BLaER1 treated with 17β-estradiol and CSF1 and Interleukin-3, amounts not matched to agents 10 nM and 100 nM (cell line): Measurements from ENCODE around the gene TTC39B.

Source experiments
- H3K27ac ChIP-seq, 11 experiments: shearing (Covaris generic); formaldehyde crosslinking; 2 replicates each; pipeline ENCODE4 v1.8.1; 2022
- H3K27me3 ChIP-seq, 11 experiments: shearing (Covaris generic); formaldehyde crosslinking; 2 replicates each; pipeline ENCODE4 v1.8.1; 2022
- H3K36me3 ChIP-seq, 11 experiments: shearing (Covaris generic); formaldehyde crosslinking; 2 replicates each; pipeline ENCODE4 v1.8.1; 2022
- H3K4me1 ChIP-seq, 10 experiments: shearing (Covaris generic); formaldehyde crosslinking; 2 replicates each; pipeline ENCODE4 v1.8.1; 2022
- H3K4me2 ChIP-seq, 11 experiments: shearing (Covaris generic); formaldehyde crosslinking; 2 replicates each; pipeline ENCODE4 v1.8.1; 2022
- H3K4me3 ChIP-seq, 10 experiments: shearing (Covaris generic); formaldehyde crosslinking; 2 replicates each; pipeline ENCODE4 v1.8.1; 2022
- H3K9ac ChIP-seq, 11 experiments: shearing (Covaris generic); formaldehyde crosslinking; 2 replicates each; pipeline ENCODE4 v1.8.1; 2022
- H3K9me3 ChIP-seq, 11 experiments: shearing (Covaris generic); formaldehyde crosslinking; replicated peaks in 1 of 11; 2 replicates each; pipeline ENCODE4 v1.8.1; 2022
- H4K20me1 ChIP-seq, 11 experiments: shearing (Covaris generic); formaldehyde crosslinking; 2 replicates each; pipeline ENCODE4 v1.8.1; 2022
- Cebpa-rat ChIP-seq, 11 experiments: shearing (Covaris generic); IDR thresholded peaks; 2 replicates each; pipeline ENCODE4 v1.8.1; 2022

The TTC39B gene

DNA sequence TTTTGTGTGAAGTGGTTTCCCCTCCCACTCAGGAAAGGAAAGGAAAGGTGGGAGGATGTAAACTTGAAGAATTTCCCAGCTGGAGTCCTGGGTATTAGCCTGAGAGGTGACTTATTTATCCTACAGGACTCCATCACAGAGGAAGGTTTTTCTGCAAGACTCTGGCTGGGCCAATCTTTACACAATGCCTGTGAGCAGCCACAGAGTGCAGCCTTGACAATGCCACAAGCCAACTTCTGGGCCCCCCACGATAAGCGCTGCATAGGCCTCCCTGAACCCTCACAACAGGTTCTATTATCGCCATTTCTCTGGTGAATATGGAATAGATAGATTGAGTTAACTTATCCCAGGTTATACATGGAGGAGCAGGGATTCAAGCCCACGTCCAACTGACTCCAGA, 12.4 kb downstream of the TTC39B start:
- peaks cover 22 to 29% (median 25%) of the 10 kb centered on the region in 10 experiments for H3K4me1 ChIP-seq
- H3K9ac ChIP-seq: no peak overlapping the region
- H3K4me2 ChIP-seq: no peak overlapping the region
- no peak overlapping the region for H3K4me3 ChIP-seq
- no peaks in the 10 kb centered on the region for H4K20me1 ChIP-seq
- H3K9me3 ChIP-seq: peaks cover 11 to 21% (median 19%) of the 10 kb centered on the region in 11 experiments
- H3K27me3 ChIP-seq: no peaks in the 10 kb centered on the region
- no peak overlapping the region for H3K27ac ChIP-seq
- no peak for TF ChIP-seq Cebpa-rat (IDR thresholded peaks at IDR 0.05)
- 0 out of 22 replicates have a peak, but pooled peaks cover 0 to 6% (median 0%) of the 10 kb centered on the region in 11 experiments for H3K36me3 ChIP-seq

DNA sequence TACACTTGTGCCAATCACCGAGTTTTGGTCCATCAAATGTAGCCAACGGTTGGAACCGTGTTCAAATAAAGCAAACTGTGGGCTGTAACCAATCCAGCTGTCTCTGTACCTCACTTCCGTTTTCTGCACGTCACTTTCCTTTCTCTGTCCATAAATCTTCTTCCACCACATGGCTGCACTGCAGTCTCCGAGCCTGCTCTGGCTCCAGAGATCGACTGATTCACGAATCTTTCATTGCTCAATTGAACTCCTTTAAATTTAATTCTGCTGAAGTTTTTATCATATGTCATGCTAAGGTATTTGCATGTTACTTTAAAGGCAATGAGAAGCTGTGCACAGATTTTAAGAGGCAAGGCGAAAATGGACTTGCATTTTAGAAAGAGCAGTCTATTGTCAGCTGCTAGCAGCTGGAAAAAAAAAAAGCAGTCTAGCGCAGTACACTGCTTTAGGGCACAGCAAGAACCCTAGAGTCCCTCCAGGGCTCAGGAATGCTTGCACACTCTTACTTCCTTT, 13.2 kb downstream of the TTC39B start:
- H3K4me2 ChIP-seq: no peak overlapping the region

DNA sequence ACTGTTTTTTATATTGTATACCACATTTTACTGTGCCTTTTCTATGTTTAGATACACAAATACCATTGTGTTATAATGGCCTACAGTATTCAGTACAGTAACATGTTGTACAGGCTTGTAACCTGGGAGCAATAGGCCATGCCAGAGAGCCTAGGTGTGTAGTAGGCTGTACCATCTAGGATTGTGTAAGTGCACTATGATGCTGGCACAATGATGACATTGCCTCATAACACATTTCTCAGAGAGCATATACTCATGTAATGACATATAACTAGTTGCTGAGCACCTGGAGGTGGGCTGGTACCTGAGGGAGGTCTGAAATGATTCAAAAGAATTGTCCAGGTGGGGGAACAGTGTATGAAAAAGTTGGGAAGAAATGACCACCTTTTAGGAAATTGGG, 13.9 kb downstream of the TTC39B start:
- peaks cover 6 to 16% (median 12%) of the 10 kb centered on the region in 11 experiments for H3K9me3 ChIP-seq
- no peak overlapping the region for H3K9ac ChIP-seq
- H3K4me1 ChIP-seq: peaks cover 14 to 21% (median 17%) of the 10 kb centered on the region in 10 experiments; a peak in 19 of 20 replicates
- H3K36me3 ChIP-seq: 0 out of 22 replicates have a peak, but pooled peaks cover 0 to 5% (median 0%) of the 10 kb centered on the region in 11 experiments
- H3K4me3 ChIP-seq: no peak overlapping the region
- no peak overlapping the region for H3K27ac ChIP-seq
- H4K20me1 ChIP-seq: no peaks in the 10 kb centered on the region
- no peaks in the 10 kb centered on the region for H3K27me3 ChIP-seq
- H3K4me2 ChIP-seq: no peak overlapping the region
- no peak for TF ChIP-seq Cebpa-rat (IDR thresholded peaks at IDR 0.05)

More for the DNA sequence above, 13.2 kb downstream of the TTC39B start:
- no peak overlapping the region for H3K9ac ChIP-seq
- no peaks in the 10 kb centered on the region for H3K27me3 ChIP-seq
- no peak for TF ChIP-seq Cebpa-rat (IDR thresholded peaks at IDR 0.05)
- peaks cover 11 to 19% (median 17%) of the 10 kb centered on the region in 11 experiments for H3K9me3 ChIP-seq
- H3K36me3 ChIP-seq: 0 out of 22 replicates have a peak, but pooled peaks cover 0 to 6% (median 0%) of the 10 kb centered on the region in 11 experiments
- peaks cover 15 to 22% (median 18%) of the 10 kb centered on the region in 10 experiments; a peak in 19 of 20 replicates for H3K4me1 ChIP-seq
- H3K4me3 ChIP-seq: no peak overlapping the region
- H4K20me1 ChIP-seq: no peaks in the 10 kb centered on the region
- no peak overlapping the region for H3K27ac ChIP-seq

DNA sequence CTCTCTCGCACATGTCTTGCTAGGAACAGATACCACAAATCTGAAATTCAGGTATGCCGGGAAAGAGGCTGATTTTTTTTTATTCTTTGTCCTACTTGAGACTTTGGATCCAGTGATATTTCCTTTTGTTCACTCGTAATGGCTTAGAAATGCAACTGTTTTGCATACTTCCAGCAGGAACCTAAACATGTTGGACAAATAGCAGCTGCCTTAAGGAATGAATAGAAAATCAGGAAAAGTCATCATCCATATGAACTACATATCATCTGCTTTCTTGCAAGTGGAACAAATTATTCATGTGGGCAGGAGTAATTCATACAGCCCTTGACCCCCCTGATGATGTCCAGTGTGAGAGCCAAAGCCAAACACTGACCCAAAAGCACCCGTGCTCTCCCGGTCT, 17.4 kb downstream of the TTC39B start:
- Histone ChIP-seq H3K27ac (no peak overlapping the region), H3K4me3 (no peak overlapping the region), H3K4me1 (no peaks in the 10 kb centered on the region), H3K9me3 (peaks cover 0 to 20% (median 11%) of the 10 kb centered on the region in 11 experiments; a peak in 10 of 22 replicates), H3K27me3 (no peaks in the 10 kb centered on the region), H4K20me1 (no peaks in the 10 kb centered on the region), H3K36me3 (no peaks in the 10 kb centered on the region), H3K4me2 (no peak overlapping the region), H3K9ac (no peak overlapping the region)
- no peak for TF ChIP-seq Cebpa-rat (IDR thresholded peaks at IDR 0.05)

DNA sequence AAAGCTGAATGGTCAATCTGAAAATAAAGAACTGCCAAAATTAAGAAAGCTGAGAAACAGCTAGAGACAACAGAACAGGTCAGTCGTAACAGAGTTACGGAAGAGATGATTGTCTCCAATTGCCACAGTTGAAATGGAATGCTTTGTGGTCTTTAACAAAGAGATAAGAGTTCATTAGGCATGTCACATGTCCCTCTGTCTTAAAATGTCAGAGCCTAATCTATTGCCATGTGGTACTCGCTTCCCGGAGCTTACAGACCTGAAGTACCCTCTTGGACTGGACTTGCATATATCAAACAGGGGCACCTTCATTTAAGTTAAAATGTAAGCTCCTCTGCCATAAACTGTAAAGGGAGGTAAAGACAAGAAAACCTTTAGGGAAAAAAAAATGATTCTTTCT, 19.7 kb downstream of the TTC39B start:
- no peaks in the 10 kb centered on the region for H3K4me1 ChIP-seq
- no peak overlapping the region for H3K9ac ChIP-seq
- no peak for TF ChIP-seq Cebpa-rat (IDR thresholded peaks at IDR 0.05)
- no peaks in the 10 kb centered on the region for H3K27me3 ChIP-seq
- no peaks in the 10 kb centered on the region for H4K20me1 ChIP-seq
- H3K36me3 ChIP-seq: no peaks in the 10 kb centered on the region
- H3K4me2 ChIP-seq: no peak overlapping the region
- peaks cover 0 to 20% (median 11%) of the 10 kb centered on the region in 11 experiments; a peak in 10 of 22 replicates for H3K9me3 ChIP-seq
- H3K27ac ChIP-seq: no peak overlapping the region
- H3K4me3 ChIP-seq: no peak overlapping the region

DNA sequence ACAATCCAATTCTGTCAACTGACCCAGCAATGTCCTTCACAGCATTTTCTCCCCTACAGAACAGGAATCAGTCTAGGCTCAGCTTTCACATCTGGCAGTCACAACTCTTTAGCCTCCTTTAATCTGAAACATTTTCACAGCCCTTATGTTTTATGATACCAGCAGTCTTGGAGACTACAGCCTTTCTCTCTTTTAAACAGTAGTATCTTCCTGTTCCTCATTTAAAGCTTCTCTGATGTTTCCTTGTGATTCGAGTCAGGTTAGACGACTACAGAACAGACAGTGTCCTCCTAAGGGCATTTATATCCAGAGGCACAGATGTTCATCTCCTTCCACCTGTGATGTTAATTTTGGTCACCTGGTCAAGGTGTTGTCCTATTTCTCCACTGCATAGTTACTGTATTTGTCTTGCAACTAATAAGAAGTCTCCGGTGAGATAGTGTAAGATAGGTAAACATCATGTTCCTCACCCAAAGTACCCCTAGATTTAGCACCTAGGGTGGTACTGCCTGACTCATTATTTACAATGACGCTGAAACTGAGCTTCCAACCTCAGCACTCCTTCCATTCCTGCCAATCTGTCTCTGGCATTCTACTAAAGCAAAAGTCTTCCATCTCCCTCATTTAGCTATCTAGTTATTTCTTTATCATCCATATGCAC, 20.7 kb downstream of the TTC39B start:
- H3K4me3 ChIP-seq: no peak overlapping the region
- TF ChIP-seq Cebpa-rat (IDR thresholded peaks at IDR 0.05): no peak
- H3K36me3 ChIP-seq: no peaks in the 10 kb centered on the region
- H3K27ac ChIP-seq: no peak overlapping the region
- H3K4me1 ChIP-seq: no peaks in the 10 kb centered on the region
- H4K20me1 ChIP-seq: no peaks in the 10 kb centered on the region
- H3K9ac ChIP-seq: no peak overlapping the region
- no peak overlapping the region for H3K4me2 ChIP-seq
- peaks cover 0 to 20% (median 11%) of the 10 kb centered on the region in 11 experiments; a peak in 10 of 22 replicates for H3K9me3 ChIP-seq
- no peaks in the 10 kb centered on the region for H3K27me3 ChIP-seq

DNA sequence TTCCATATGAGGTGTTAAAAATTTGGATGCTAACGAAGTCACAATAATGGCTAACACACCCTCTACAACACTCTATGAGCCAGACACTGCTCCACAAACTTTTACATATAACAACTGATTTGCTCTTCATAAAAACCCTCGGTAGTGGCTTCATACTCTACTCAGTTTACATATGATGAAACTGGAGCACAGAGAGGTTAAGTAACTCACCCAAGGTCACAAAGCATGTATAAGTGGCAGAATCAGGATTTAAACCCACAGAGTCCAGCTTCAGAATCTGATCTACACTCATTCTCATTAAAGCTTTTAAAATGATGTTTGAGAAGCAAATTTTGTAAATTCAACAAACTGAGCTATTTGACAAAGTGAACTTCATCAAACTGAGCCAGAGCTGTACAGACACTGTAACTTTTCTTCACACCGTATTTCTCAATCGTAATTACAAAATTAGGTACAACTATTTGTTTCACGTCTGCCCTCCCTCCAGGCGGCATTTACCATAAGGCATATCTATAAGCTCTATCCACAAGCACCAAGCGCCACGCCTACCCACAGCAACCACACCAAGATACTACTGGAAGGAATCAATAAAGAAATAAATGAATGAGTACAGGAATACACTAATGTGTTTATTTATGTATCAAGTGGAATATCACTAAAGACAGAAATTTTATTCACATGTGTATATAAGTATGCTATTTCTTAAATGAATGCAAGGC, 24.3 kb downstream of the TTC39B start:
- no peak overlapping the region for H3K27ac ChIP-seq
- H3K27me3 ChIP-seq: no peaks in the 10 kb centered on the region
- no peaks in the 10 kb centered on the region for H3K36me3 ChIP-seq
- no peaks in the 10 kb centered on the region for H4K20me1 ChIP-seq
- H3K9ac ChIP-seq: no peak overlapping the region
- TF ChIP-seq Cebpa-rat (IDR thresholded peaks at IDR 0.05): no peak
- H3K9me3 ChIP-seq: peaks cover 0 to 20% (median 6%) of the 10 kb centered on the region in 11 experiments; a peak in 7 of 22 replicates
- H3K4me1 ChIP-seq: no peaks in the 10 kb centered on the region
- H3K4me3 ChIP-seq: no peak overlapping the region
- no peak overlapping the region for H3K4me2 ChIP-seq

DNA sequence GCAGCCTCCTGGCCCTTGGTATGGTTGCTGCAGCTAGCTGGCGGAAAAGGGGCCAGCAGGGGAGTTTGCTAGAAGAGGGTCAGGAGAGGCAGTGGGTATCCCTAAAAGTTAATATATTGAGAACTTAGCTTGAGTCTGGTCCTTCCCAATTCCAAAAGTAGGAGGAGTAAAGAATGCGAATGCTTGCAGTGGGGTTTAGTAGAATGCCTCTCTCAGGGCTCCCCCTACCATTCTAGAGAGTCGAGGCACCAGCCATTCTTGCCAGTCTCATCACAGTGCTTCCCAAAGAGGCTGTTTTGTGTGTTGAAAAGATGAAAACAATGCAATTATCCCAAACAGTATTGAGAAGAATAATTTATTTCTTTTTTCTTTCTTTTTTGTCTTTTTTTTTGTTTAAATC, 26.4 kb downstream of the TTC39B start:
- H3K36me3 ChIP-seq: no peaks in the 10 kb centered on the region
- peaks cover 0 to 10% (median 5%) of the 10 kb centered on the region in 11 experiments; a peak in 7 of 22 replicates for H3K9me3 ChIP-seq
- H3K4me1 ChIP-seq: peaks cover 0 to 11% (median 3%) of the 10 kb centered on the region in 10 experiments; a peak in 9 of 20 replicates
- H3K27me3 ChIP-seq: no peaks in the 10 kb centered on the region
- TF ChIP-seq Cebpa-rat (IDR thresholded peaks at IDR 0.05): no peak
- H3K4me2 ChIP-seq: no peak overlapping the region
- H3K9ac ChIP-seq: no peak overlapping the region
- H3K4me3 ChIP-seq: no peak overlapping the region
- no peaks in the 10 kb centered on the region for H4K20me1 ChIP-seq
- no peak overlapping the region for H3K27ac ChIP-seq

DNA sequence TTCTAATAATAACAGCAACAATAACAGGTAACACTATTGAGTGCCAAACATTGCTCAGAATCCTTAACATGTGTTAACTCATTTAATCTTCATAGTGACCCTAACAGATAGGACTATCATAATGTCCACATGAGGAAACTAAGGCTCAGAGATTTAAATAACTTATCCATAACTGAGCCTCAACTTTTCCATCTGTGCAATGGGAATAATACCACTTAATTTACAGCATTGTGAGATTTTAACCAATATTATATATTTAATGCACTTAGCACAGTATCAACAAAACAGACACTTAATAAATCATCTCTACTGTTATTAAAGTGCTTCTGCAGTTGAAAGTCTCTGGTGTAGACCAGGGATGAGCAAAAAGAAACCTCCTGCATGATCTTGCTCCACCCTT, 28.2 kb downstream of the TTC39B start:
- H3K27ac ChIP-seq: no peak overlapping the region
- H3K4me2 ChIP-seq: no peak overlapping the region
- no peaks in the 10 kb centered on the region for H3K9me3 ChIP-seq
- H3K4me3 ChIP-seq: no peak overlapping the region
- H3K36me3 ChIP-seq: no peaks in the 10 kb centered on the region
- H3K4me1 ChIP-seq: peaks cover 0 to 12% (median 3%) of the 10 kb centered on the region in 10 experiments; a peak in 9 of 20 replicates
- no peak for TF ChIP-seq Cebpa-rat (IDR thresholded peaks at IDR 0.05)
- H3K27me3 ChIP-seq: no peaks in the 10 kb centered on the region
- no peak overlapping the region for H3K9ac ChIP-seq
- no peaks in the 10 kb centered on the region for H4K20me1 ChIP-seq
